ENCODE results near the gene EPS8L1. TPM values are rescaled to one million over a fixed set of nuclear protein-coding genes. Genes with fewer than 3 reads are reported as not detected.
"Not testable (repeated sequence)": the region's sequence is repeated elsewhere in the genome, so short reads cannot be mapped to it uniquely, and the experiment has no call there.

EPS8L1 gene
- total RNA-seq, 1 experiment from 2014 or later: 21.5 TPM

- DNase-seq (ENCODE audit: low read depth): no peak
- in situ Hi-C loops (cut with HindIII; ENCODE audit: low pct_unique_long_range_greater_than_20kb, low sequenced_read_pairs): no loop called here
These were observed 28.6 kb upstream of the EPS8L1 start for GRCh38 chr19:55046975-55047622.

- in situ Hi-C loops (cut with HindIII; ENCODE audit: low pct_unique_long_range_greater_than_20kb, low sequenced_read_pairs): no loop called here
These were observed 27.7 kb upstream of the EPS8L1 start for GRCh38 chr19:55047951-55048350.

GRCh38 chr19:55048446-55048845, 27.2 kb upstream of the EPS8L1 start:
- in situ Hi-C loops (cut with HindIII; ENCODE audit: low pct_unique_long_range_greater_than_20kb, low sequenced_read_pairs): no loop called here
- DNase-seq (ENCODE audit: low read depth): no peak

More at GRCh38 chr19:55047951-55048350, 27.7 kb upstream of the EPS8L1 start:
- no peak for DNase-seq (ENCODE audit: low read depth)

GRCh38 chr19:55050749-55051532, 24.7 kb upstream of the EPS8L1 start:
- in situ Hi-C loops (cut with HindIII; ENCODE audit: low pct_unique_long_range_greater_than_20kb, low sequenced_read_pairs): no loop called here
- DNase-seq (ENCODE audit: low read depth): no peak

GRCh38 chr19:55053735-55054134, 21.9 kb upstream of the EPS8L1 start:
- in situ Hi-C loops (cut with HindIII; ENCODE audit: low pct_unique_long_range_greater_than_20kb, low sequenced_read_pairs): no loop called here
- DNase-seq (ENCODE audit: low read depth): no peak

GRCh38 chr19:55056827-55057226, 18.8 kb upstream of the EPS8L1 start:
- DNase-seq (ENCODE audit: low read depth): no peak
- in situ Hi-C loops (cut with HindIII; ENCODE audit: low pct_unique_long_range_greater_than_20kb, low sequenced_read_pairs): no loop called here

- no peak for DNase-seq (ENCODE audit: low read depth)
- in situ Hi-C loops (cut with HindIII; ENCODE audit: low pct_unique_long_range_greater_than_20kb, low sequenced_read_pairs): no loop called here
These were observed 16.7 kb upstream of the EPS8L1 start for GRCh38 chr19:55058781-55059610.

- peak; percentile 75 for DNase-seq (ENCODE audit: low read depth)
- in situ Hi-C loops (cut with HindIII; ENCODE audit: low pct_unique_long_range_greater_than_20kb, low sequenced_read_pairs): not testable (repeated sequence)
These were observed 15.4 kb upstream of the EPS8L1 start for GRCh38 chr19:55060287-55060686.

GRCh38 chr19:55062735-55063491, 12.8 kb upstream of the EPS8L1 start, which contains the start of gene RDH13:
Gene RDH13 (minus strand): TSS chr19:55063148. CDS start chr19:55063032, 116 bp downstream.
- in situ Hi-C loops (cut with HindIII; ENCODE audit: low pct_unique_long_range_greater_than_20kb, low sequenced_read_pairs): no loop called here
- peak; percentile 87 for DNase-seq (ENCODE audit: low read depth)

- no peak for DNase-seq (ENCODE audit: low read depth)
- in situ Hi-C loops (cut with HindIII; ENCODE audit: low pct_unique_long_range_greater_than_20kb, low sequenced_read_pairs): no loop called here
These were observed 12.2 kb upstream of the EPS8L1 start for GRCh38 chr19:55063492-55063843.

GRCh38 chr19:55065516-55065915, 10.2 kb upstream of the EPS8L1 start:
- in situ Hi-C loops (cut with HindIII; ENCODE audit: low pct_unique_long_range_greater_than_20kb, low sequenced_read_pairs); DNase-seq (ENCODE audit: low read depth): not testable (repeated sequence)

GRCh38 chr19:55066107-55066709, 9.5 kb upstream of the EPS8L1 start:
- in situ Hi-C loops (cut with HindIII; ENCODE audit: low pct_unique_long_range_greater_than_20kb, low sequenced_read_pairs): no loop called here
- DNase-seq (ENCODE audit: low read depth): no peak

- DNase-seq (ENCODE audit: low read depth): no peak
- in situ Hi-C loops (cut with HindIII; ENCODE audit: low pct_unique_long_range_greater_than_20kb, low sequenced_read_pairs): no loop called here
These were observed 7.8 kb upstream of the EPS8L1 start for GRCh38 chr19:55067869-55068268.

- in situ Hi-C loops (cut with HindIII; ENCODE audit: low pct_unique_long_range_greater_than_20kb, low sequenced_read_pairs): no loop called here
- DNase-seq (ENCODE audit: low read depth): peak; percentile 81
These were observed 6.5 kb upstream of the EPS8L1 start for GRCh38 chr19:55068950-55069864.

- no peak for DNase-seq (ENCODE audit: low read depth)
- in situ Hi-C loops (cut with HindIII; ENCODE audit: low pct_unique_long_range_greater_than_20kb, low sequenced_read_pairs): no loop called here
These were observed 5.8 kb upstream of the EPS8L1 start for GRCh38 chr19:55069865-55070197.

- in situ Hi-C loops (cut with HindIII; ENCODE audit: low pct_unique_long_range_greater_than_20kb, low sequenced_read_pairs): no loop called here
- no peak for DNase-seq (ENCODE audit: low read depth)
These were observed 5.1 kb upstream of the EPS8L1 start for GRCh38 chr19:55070466-55071128.

- DNase-seq (ENCODE audit: low read depth): peak; percentile 82
- in situ Hi-C loops (cut with HindIII; ENCODE audit: low pct_unique_long_range_greater_than_20kb, low sequenced_read_pairs): no loop called here
These were observed 4.6 kb upstream of the EPS8L1 start for GRCh38 chr19:55071129-55071502.
